ENCODE results near the gene GAPT. TPM values are rescaled to one million over a fixed set of nuclear protein-coding genes. Genes with fewer than 3 reads are reported as not detected.

Gene GAPT
- total and polyA plus RNA-seq, 11 donors, result 0.09 to 1.4 (median 0.39) TPM; not detected in 3

DNA sequence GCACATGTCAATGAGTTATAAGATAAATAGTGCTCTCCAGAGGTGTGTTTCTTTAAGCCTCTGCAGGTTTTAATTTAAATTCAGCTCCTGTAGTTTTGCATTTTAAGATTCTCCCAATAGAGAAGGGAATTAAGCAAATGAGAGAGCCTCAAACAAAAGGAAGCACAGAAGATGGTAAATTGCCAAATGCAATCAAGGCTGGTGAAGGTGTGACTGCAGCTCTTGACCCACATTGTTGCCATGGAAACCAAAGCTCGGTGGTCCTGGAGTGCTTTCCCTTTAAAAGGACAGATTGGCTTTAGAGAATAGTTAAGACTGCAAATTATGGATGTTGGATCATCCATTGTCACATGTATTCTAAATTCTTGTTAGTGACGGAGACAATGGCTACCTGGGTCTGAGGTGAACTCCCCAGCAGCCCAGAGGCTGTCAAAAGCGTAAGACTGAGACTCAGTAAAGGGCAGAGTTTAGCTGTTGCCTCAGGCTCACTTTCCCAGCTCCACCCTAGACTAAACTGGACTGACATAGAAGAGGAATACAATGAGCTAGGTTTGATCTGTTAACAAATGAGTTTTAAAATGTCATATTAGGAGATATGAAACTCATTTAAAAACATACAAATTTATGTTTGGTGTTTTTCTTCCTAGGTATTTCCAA lies 12.3 kb downstream of the GAPT start:
- intact Hi-C loops (cut with DNase I), result loop anchor here in 1 of 10 donors (10.0 kb wide), 1 partner anchor 211 kb away; no protein-coding TSS in a partner anchor
- Histone ChIP-seq H3K9me3 (no peaks in the 10 kb centered on the region), H3K4me1 (peaks cover 0 to 32% (median 0%) of the 10 kb centered on the region in 12 donors), H3K4me3 (no peak overlapping the region), H3K36me3 (no peaks in the 10 kb centered on the region), H3K27me3 (peaks cover 0 to 10% (median 0%) of the 10 kb centered on the region in 9 donors), H3K27ac (no peak overlapping the region)
- DNase-seq, result no peak
- WGBS, 4 donors, result 60 to 68% (median 65%) methylated on average over 3 of the region's 3 CpGs
- ATAC-seq, result no peak
- TF ChIP-seq, protein P1, sequence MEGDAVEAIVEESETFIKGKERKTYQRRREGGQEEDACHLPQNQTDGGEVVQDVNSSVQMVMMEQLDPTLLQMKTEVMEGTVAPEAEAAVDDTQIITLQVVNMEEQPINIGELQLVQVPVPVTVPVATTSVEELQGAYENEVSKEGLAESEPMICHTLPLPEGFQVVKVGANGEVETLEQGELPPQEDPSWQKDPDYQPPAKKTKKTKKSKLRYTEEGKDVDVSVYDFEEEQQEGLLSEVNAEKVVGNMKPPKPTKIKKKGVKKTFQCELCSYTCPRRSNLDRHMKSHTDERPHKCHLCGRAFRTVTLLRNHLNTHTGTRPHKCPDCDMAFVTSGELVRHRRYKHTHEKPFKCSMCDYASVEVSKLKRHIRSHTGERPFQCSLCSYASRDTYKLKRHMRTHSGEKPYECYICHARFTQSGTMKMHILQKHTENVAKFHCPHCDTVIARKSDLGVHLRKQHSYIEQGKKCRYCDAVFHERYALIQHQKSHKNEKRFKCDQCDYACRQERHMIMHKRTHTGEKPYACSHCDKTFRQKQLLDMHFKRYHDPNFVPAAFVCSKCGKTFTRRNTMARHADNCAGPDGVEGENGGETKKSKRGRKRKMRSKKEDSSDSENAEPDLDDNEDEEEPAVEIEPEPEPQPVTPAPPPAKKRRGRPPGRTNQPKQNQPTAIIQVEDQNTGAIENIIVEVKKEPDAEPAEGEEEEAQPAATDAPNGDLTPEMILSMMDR (IDR thresholded peaks at IDR 0.05), result no peak
- no peak for TF ChIP-seq POLR2A (IDR thresholded peaks at IDR 0.05)

DNA sequence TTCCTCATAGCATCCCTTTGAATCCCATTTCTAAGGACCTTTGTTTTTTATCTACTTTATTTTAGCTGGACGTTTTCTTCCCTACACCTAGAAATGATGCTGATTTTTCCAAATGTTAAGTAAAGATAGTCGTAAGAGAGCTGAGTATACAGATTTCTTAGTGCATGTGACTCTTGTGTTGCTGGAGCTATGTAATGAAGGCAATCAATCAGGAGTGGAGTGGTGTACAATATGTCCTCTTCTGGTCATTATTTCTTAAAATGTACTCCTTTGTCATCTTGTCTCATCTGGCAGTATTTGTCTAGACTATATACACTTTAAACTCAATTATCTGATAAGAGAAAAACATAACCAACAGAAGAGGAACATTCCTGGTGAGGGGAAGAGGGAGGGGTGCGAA lies 13.5 kb downstream of the GAPT start:
- intact Hi-C loops (cut with DNase I), result loop anchor here in 1 of 10 donors (10.0 kb wide), 1 partner anchor 210 kb away; no protein-coding TSS in a partner anchor
- no peak for DNase-seq
- no peak for TF ChIP-seq POLR2A (IDR thresholded peaks at IDR 0.05)
- TF ChIP-seq, protein P1 (IDR thresholded peaks at IDR 0.05), result no peak
- Histone ChIP-seq H3K27me3 (peaks cover 0 to 10% (median 0%) of the 10 kb centered on the region in 9 donors), H3K27ac (no peak overlapping the region), H3K4me3 (no peak overlapping the region), H3K4me1 (peaks cover 0 to 23% (median 0%) of the 10 kb centered on the region in 12 donors), H3K36me3 (no peaks in the 10 kb centered on the region), H3K9me3 (no peaks in the 10 kb centered on the region)
- no peak for ATAC-seq
- 76 to 81% (median 77%) methylated on average over 3 of the region's 3 CpGs for WGBS, 4 donors

DNA sequence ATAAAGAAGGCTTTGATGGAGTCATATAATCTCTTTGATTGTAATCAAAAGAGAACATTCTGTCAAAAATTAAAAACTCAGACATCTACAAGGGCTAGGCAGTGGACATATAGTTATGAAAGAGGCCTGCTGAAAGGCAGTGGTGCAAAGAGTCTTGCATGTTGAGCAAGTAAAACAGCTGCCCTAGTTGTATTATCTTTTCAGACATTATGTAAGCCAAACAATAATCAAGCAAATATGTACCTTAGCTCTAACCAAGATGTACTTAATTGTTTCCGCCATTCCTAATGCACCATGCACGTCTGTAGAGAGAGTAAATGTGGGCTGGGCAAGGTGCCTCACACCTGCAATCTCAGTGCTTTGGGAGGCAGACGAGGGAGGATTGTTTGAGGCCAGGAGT lies 14.3 kb downstream of the GAPT start:
- Histone ChIP-seq H3K27me3 (peaks cover 0 to 10% (median 0%) of the 10 kb centered on the region in 9 donors), H3K36me3 (no peaks in the 10 kb centered on the region), H3K4me3 (no peak overlapping the region), H3K4me1 (peaks cover 0 to 18% (median 0%) of the 10 kb centered on the region in 12 donors), H3K9me3 (no peaks in the 10 kb centered on the region), H3K27ac (no peak overlapping the region)
- DNase-seq, result no peak
- intact Hi-C loops (cut with DNase I), result loop anchor here in 1 of 10 donors (10.0 kb wide), 1 partner anchor 209 kb away; no protein-coding TSS in a partner anchor
- no peak for ATAC-seq
- TF ChIP-seq, protein P1 (IDR thresholded peaks at IDR 0.05), result no peak
- TF ChIP-seq POLR2A (IDR thresholded peaks at IDR 0.05), result no peak
- 53 to 92% (median 71%) methylated on average over 3 of the region's 3 CpGs for whole genome bisulfite sequencing, 4 donors

DNA sequence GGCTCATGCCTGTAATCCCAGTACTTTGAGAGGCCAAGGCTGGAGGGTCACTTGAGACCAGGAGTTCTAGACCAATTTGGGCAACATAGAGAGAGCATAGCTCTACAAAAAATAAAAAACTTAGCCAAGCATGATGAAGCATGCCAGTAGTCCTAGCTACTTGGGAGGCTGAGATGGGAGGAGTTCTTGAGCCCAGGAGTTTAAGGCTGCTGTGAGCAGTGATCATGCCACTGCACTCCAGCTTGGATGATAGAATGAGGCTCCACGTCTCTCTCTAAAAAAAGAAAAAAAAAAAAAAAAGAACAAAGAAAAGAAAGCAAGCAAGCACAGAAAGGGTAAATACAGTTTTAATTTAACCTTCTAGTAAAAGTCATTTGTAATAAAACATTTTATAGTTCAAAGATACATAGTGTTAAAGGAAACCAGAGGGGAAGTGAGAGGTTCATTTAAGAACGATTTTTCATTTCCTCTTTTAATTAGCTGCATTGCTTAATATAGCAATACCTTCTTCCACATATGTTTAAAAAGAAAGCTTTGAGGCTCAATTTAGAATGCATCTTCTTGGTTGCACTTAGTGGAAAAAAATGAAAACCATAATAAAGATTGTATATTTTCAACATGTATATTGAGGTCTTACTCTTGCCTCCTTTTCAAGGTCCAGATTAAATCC lies 14.9 kb downstream of the GAPT start:
- Histone ChIP-seq H3K27ac (no peak overlapping the region), H3K4me1 (peaks cover 0 to 18% (median 0%) of the 10 kb centered on the region in 12 donors), H3K4me3 (no peak overlapping the region), H3K9me3 (no peaks in the 10 kb centered on the region), H3K36me3 (no peaks in the 10 kb centered on the region), H3K27me3 (peaks cover 0 to 10% (median 0%) of the 10 kb centered on the region in 9 donors)
- ATAC-seq (no peak), DNase-seq (no peak)
- WGBS, 4 donors, result 53 to 61% (median 57%) methylated on average over 2 of the region's 2 CpGs
- intact Hi-C loops (cut with DNase I), result loop anchor here in 1 of 10 donors (10.0 kb wide), 1 partner anchor 209 kb away; no protein-coding TSS in a partner anchor
- no peak for TF ChIP-seq POLR2A (IDR thresholded peaks at IDR 0.05)
- TF ChIP-seq, protein P1 (IDR thresholded peaks at IDR 0.05), result no peak

Data from heart left ventricle (tissue), 16 donors.